Epithelial cell of proximal tubule (primary cell): ENCODE results near the gene C5. TPM values are rescaled to one million over a fixed set of nuclear protein-coding genes. Genes with fewer than 3 reads are reported as not detected.
"Not testable (repeated sequence)": the region's sequence is repeated elsewhere in the genome, so short reads cannot be mapped to it uniquely, and the experiment has no call there.

ENCODE experiments used
- DNase-seq: peaks from one replicate; pipeline ENCODE4 v3.0.0-alpha.2; 2011; ENCODE audit warnings: low read depth
- H3K4me3 ChIP-seq: 2 replicates; pipeline ENCODE4 v1.5.1; 2011; ENCODE audit warnings: low read depth, mild to moderate bottlenecking, low read length
- total RNA-seq: library from RNA; depleted of rRNA; stranded (reverse); fragments of >200 nt; gene quantifications from 2 replicates; pipeline ENCODE4 v1.2.3, GENCODE V29; 2015
- TF ChIP-seq, protein P1 (sequence below): conservative IDR thresholded peaks from 2 replicates; pipeline ENCODE4 v1.5.1; 2012; ENCODE audit warnings: low read depth, mild to moderate bottlenecking, low read length

Gene C5
- total RNA-seq, 1 donor from 2014 or later, result 0.52 TPM

DNA sequence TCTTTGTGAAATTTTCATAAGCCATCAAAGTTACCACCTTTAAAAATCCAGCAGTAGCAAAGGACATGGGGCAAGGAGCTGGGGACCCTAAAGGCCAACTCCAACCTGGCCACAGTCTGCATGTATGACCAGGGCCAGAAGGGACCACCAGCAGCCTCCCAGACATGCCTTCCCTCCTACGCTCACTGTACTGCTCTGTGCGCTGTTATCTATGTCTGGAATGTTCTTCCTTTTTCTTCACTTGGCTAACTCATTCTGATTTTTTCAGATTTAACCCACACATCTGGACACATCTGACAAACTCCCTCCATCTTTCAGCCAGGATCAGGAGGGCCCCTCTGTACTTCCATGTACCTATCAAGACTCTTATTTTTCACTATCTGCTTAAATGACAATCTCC, 75.9 kb downstream of the C5 start:
- H3K4me3 ChIP-seq, result no peak overlapping the region
- no peak for DNase-seq
- TF ChIP-seq, protein P1, sequence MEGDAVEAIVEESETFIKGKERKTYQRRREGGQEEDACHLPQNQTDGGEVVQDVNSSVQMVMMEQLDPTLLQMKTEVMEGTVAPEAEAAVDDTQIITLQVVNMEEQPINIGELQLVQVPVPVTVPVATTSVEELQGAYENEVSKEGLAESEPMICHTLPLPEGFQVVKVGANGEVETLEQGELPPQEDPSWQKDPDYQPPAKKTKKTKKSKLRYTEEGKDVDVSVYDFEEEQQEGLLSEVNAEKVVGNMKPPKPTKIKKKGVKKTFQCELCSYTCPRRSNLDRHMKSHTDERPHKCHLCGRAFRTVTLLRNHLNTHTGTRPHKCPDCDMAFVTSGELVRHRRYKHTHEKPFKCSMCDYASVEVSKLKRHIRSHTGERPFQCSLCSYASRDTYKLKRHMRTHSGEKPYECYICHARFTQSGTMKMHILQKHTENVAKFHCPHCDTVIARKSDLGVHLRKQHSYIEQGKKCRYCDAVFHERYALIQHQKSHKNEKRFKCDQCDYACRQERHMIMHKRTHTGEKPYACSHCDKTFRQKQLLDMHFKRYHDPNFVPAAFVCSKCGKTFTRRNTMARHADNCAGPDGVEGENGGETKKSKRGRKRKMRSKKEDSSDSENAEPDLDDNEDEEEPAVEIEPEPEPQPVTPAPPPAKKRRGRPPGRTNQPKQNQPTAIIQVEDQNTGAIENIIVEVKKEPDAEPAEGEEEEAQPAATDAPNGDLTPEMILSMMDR, result no peak

DNA sequence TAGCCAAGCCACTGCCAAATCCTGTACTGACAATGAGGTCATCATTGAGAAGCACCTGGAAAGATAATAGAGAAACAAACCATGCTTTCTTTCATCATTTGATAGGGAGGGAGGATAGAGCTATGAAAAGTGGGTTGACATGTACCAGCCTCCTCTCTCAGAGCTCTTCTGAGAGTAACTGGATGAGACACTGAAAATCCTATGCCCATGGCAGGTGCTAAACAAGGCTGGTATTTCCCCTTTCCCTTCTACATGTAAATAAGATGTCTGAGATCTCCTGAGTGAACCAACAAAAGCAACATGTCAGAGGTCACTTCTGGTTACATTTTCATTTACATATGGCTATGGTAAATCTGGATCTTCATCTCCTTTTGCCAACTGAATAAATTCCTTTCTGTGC, 78.1 kb downstream of the C5 start:
- TF ChIP-seq, protein P1, result no peak
- no peak for DNase-seq
- no peak overlapping the region for H3K4me3 ChIP-seq

DNA sequence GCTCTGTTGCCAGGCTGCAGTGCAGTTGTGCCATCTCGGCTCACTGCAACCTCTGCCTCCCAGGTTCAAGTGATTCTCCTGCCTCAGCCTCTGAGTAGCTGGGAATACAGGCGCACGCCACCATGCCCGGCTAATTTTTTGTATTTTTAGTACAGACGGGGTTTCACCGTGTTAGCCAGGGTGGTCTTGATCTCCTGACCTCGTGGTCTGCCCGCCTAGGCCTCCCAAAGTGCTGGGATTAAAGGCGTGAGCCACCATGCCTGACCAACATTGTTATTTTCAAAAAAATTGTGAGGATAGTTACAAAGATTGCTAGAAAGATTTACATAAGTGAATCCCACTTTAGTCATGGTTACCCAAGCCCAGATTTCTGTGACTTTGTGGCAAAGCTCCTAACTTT, 78.6 kb downstream of the C5 start:
- DNase-seq, H3K4me3 ChIP-seq: not testable (repeated sequence)

DNA sequence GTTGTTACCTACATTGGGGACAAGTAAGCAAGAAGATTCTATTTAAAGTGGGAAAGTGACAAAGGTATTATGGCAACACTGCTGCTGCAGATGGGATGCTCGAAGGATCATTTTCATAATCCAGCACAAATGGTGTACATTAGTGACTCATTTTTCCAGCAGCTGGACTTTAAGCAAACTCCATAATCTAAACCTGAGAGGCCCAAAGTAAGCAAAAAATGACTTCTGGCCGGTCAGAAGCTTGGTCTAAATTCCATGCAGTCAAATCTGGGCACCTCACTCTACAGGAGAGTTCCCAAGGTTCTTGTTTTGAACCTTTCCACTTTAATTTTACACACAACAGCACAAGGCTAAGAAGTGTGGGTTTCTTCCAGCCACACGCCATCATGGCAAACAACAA, 79.8 kb downstream of the C5 start:
- no peak overlapping the region for H3K4me3 ChIP-seq
- DNase-seq, result no peak
- TF ChIP-seq, protein P1, result no peak

DNA sequence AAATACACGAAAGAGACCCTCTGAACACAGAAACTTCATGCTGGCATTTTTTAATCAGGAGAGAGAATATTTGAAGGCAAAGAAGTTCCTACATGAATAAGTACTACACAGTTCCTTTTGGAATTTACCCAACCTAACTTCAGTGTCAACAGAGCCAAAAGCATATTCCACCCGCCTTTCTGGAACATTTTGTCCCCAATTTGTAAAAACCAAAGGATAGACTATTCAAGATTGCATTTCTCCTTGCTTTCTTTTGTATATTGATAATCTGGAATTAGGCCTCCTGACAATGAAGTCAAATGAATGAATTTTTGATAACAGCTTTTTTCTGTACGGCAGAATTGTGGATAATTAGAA, 84.1 kb downstream of the C5 start:
- TF ChIP-seq, protein P1, result no peak
- H3K4me3 ChIP-seq, result no peak overlapping the region
- no peak for DNase-seq

DNA sequence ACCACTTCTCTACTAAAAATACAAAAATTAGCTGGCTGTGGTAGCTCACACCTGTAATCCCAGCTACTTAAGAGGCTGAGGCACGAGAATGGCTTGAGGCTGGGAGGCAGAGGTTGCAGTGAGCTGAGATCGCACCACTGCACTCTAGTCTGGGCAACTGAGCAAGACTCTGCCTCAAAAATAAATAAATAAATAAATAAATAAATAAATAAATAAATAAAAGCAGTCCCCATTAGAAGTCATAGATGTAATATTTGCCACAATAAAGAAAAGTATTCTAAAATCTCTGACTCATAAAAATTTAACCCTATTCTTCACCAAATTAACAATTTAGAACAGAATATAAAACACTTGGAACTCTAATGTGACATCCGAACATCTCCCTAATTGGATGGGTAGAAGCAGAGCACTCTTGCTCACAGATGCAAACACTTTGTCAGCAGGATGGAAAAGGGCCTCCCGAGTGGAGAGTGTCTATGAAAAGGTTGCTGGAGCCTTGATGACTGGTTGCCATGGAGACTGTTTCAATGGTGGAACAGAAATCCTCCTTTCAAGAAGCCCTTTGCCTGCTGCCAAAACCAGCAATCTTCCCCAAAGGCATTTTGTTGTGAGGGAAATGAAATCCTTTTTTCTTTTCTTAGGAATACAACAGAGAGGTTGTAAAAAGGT, 84.6 kb downstream of the C5 start:
- no peak for DNase-seq
- no peak overlapping the region for H3K4me3 ChIP-seq
- TF ChIP-seq, protein P1, result no peak

DNA sequence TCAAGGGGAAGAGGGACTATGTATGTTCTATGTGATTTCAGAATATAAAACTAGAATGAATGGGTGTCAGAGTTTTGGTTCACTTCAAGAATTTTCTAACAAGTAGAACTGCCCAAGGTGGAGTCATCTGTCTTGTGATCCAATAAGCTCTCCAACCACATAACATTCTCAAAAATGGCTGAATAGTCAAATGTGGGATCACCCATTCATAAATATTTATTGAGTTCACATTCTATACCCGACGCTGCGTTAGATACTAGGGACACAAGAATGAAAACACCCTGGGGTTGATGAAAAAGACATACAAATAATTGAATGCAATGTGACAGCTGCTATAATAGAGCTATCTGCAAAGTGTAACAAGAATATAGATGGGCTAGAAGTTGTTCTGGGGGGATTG, 88.1 kb downstream of the C5 start:
- no peak for DNase-seq
- TF ChIP-seq, protein P1, result no peak

DNA sequence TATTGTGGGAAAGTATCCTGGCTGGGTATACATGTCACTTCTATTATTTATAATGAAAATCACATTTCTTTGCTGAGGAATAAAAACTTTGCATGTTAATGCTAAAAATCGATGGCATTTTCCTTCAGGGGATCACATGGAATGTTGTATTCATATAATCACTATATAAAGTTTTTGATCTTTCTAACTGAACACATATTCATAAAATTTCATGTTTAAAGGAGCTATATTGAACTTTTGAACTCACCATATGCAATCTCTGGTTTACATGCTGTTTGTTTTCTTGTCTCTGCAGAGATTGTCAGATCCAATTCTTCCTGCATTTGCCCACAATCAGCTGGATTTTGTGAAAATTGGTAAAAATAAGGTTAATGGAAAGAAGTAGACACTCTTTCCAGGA, 90.1 kb downstream of the C5 start:
- H3K4me3 ChIP-seq, result no peak overlapping the region
- DNase-seq, result no peak
- TF ChIP-seq, protein P1, result no peak

More for the DNA sequence above, 88.1 kb downstream of the C5 start:
- no peak overlapping the region for H3K4me3 ChIP-seq
